ENCODE data around the gene APOA4.

APOA4 gene

GRCh38 chr11:116829525-116830183, 6.5 kb upstream of the APOA4 start, which contains the start of gene APOC3:
APOC3 (plus strand) TSS chr11:116829907; CDS start chr11:116830583, 676 bp downstream.
- no peak for DNase-seq (ENCODE audit: insufficient read length, low spot score)
- no peak for FAIRE-seq
- TF ChIP-seq POLR2A (IDR thresholded peaks at IDR 0.05; ENCODE audit: low read depth, low read length), result no peak

DNA sequence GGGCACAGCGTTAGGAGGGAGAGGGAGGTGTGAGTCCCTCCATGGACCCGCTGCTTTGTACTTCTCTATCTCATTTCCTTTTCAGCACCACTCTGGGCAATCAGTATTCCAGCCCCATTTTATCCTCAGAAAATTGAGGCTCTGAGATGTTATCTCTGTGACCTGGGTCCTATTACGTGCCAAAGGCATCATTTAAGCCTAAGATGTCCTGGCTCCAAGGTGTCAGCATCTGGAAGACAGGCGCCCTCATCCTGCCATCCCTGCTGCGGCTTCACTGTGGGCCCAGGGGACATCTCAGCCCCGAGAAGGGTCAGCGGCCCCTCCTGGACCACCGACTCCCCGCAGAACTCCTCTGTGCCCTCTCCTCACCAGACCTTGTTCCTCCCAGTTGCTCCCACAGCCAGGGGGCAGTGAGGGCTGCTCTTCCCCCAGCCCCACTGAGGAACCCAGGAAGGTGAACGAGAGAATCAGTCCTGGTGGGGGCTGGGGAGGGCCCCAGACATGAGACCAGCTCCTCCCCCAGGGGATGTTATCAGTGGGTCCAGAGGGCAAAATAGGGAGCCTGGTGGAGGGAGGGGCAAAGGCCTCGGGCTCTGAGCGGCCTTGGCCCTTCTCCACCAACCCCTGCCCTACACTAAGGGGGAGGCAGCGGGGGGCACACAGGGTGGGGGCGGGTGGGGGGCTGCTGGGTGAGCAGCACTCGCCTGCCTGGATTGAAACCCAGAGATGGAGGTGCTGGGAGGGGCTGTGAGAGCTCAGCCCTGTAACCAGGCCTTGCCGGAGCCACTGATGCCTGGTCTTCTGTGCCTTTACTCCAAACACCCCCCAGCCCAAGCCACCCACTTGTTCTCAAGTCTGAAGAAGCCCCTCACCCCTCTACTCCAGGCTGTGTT, 5.8 kb upstream of the APOA4 start:
- TF ChIP-seq POLR2A (IDR thresholded peaks at IDR 0.05; ENCODE audit: low read depth, low read length), result no peak
- FAIRE-seq (no peak), DNase-seq (ENCODE audit: insufficient read length, low spot score) (no peak)

GRCh38 chr11:116827461-116827860, 4.4 kb upstream of the APOA4 start:
- DNase-seq (ENCODE audit: insufficient read length, low spot score) (no peak), FAIRE-seq (no peak)
- TF ChIP-seq POLR2A (IDR thresholded peaks at IDR 0.05; ENCODE audit: low read depth, low read length), result no peak

GRCh38 chr11:116826751-116827431, 3.8 kb upstream of the APOA4 start:
- FAIRE-seq, result no peak
- no peak for DNase-seq (ENCODE audit: insufficient read length, low spot score)
- TF ChIP-seq POLR2A (IDR thresholded peaks at IDR 0.05; ENCODE audit: low read depth, low read length), result no peak

- FAIRE-seq (no peak), DNase-seq (ENCODE audit: insufficient read length, low spot score) (no peak)
- TF ChIP-seq POLR2A (IDR thresholded peaks at IDR 0.05; ENCODE audit: low read depth, low read length), result no peak
Observed at GRCh38 chr11:116825854-116826750, 3.0 kb upstream of the APOA4 start.

GRCh38 chr11:116825434-116825833, 2.3 kb upstream of the APOA4 start:
- no peak for TF ChIP-seq POLR2A (IDR thresholded peaks at IDR 0.05; ENCODE audit: low read depth, low read length)
- no peak for DNase-seq (ENCODE audit: insufficient read length, low spot score)
- no peak for FAIRE-seq

DNA sequence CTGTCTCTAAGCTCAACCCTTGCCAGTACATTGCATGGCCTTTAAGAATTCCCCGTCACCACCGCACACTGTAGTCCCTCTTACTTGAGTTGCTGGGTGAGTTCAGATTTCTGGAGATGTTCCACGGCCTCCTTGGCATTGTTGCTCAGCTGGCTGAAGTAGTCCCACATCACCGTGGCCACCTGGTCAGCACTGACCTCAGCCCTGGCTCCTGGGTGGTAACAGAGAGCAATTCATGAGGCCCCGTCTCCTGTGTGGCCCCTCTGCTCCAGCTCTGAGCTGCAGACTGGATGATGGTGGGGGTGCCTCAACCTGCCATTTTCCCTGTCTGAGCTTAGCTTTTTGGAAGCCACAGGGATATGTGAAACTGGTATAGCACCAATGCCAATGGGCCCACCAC, 529 bp downstream of the APOA4 start:
- DNase-seq (ENCODE audit: insufficient read length, low spot score), result no peak
- TF ChIP-seq POLR2A (IDR thresholded peaks at IDR 0.05; ENCODE audit: low read depth, low read length), result no peak
- no peak for FAIRE-seq

GRCh38 chr11:116821050-116821918, 1.8 kb downstream of the APOA4 start:
- no peak for FAIRE-seq
- no peak for DNase-seq (ENCODE audit: insufficient read length, low spot score)
- TF ChIP-seq POLR2A (IDR thresholded peaks at IDR 0.05; ENCODE audit: low read depth, low read length), result no peak

DNA sequence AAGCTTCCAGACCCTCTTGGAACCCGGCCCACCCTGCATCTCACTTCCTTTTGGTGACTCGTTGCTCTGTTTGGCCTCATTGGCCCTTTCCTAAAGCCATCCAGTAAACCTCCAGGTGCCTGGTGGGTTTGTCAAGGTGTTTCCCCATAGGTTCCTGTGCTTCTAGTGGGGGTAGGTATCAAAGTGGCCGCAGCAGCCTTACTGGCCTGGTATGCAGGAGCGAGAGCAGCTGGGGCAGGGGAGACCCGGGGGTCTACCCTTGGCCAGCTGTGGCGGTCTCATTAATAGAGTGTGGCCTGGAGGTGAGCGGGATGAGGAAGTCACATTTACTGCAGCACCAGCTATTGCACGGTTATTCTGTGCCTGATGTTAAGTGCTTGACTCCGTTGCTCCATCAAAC, 4.1 kb downstream of the APOA4 start:
- TF ChIP-seq POLR2A (IDR thresholded peaks at IDR 0.05; ENCODE audit: low read depth, low read length), result no peak
- DNase-seq (ENCODE audit: insufficient read length, low spot score) (no peak), FAIRE-seq (no peak)

DNA sequence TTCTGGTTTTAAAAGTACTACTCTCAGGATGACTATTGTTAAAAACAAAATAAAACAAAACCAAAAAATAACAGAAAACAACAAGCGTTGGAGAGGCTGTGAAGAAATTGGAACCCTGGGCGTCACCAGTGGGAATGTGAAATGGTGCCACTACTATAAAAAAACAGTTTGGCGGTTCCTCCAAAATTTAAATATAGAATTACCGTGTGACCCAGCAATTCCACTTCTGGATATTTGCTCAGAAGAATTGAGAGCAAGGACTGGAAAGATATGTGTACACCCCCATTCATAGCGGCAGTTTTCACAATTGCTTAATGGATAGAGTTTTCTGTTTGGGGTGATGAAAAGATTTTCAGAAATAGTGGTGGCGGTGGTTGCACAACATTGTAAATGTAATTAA, 8.6 kb downstream of the APOA4 start:
- no peak for TF ChIP-seq POLR2A (IDR thresholded peaks at IDR 0.05; ENCODE audit: low read depth, low read length)
- FAIRE-seq (no peak), DNase-seq (ENCODE audit: insufficient read length, low spot score) (no peak)

- no peak for TF ChIP-seq POLR2A (IDR thresholded peaks at IDR 0.05; ENCODE audit: low read depth, low read length)
- FAIRE-seq, result no peak
- DNase-seq (ENCODE audit: insufficient read length, low spot score), result no peak
Observed at GRCh38 chr11:116813781-116814471, 9.2 kb downstream of the APOA4 start.

DNA sequence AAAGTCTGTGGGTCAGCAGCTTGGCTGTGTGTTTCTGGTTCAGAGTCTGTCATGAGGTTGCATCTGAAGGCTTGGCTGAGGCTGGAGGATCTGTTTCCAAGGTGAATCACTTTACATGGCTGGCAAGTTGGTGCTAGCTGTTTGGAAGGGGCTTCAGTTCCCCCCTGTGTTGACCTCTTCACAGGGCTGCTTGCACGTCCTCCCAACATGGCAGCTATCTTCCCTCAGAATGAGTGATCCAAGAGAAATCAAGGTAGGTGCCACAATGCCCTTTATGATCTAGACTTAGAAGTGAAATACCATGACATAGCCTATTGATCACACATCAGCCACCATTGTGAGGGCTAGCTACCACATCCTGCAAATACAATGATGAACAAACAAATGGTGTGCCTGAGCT, 9.9 kb downstream of the APOA4 start:
- FAIRE-seq (no peak), DNase-seq (ENCODE audit: insufficient read length, low spot score) (no peak)

More for the DNA sequence above, 9.9 kb downstream of the APOA4 start:
- no peak for TF ChIP-seq POLR2A (IDR thresholded peaks at IDR 0.05; ENCODE audit: low read depth, low read length)

Data from H54 (cell line).